Measurements from ENCODE around the gene PRKAG2. TPM values are rescaled to one million over a fixed set of nuclear protein-coding genes. Genes with fewer than 3 reads are reported as not detected.

The PRKAG2 gene
- total and polyA plus RNA-seq, 2 of the 13 experiments (the other 11 are each of a cell fraction or from before 2014, with no cell fraction given) = 0.90 to 1.3 TPM

DNA sequence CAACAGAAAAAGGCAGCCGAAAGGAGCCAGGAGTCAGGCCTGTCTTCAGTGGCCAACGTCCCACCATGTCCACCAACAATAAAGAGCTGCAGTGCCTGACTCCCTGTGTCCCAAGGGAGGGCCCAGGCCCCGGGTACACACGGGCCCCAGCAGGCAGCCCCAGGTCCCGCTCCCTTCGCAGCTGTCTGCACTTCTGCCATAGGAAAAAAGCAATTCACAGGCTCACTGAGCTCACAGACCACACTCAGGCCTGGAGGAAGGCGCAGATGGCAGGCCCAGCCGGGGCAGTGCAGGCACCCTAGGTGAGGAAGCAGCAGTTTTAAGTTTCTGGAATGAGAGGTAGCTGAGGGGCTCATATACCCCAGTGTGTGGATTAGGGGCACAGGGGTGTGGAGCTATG is 100.5 kb downstream of the PRKAG2 start (continued):
- TF ChIP-seq IRF2 (CRISPR knock-in tag; IDR thresholded peaks at IDR 0.05) (no peak), THYN1 (CRISPR knock-in tag; IDR thresholded peaks at IDR 0.05; ENCODE audit: borderline replicate concordance, low read depth) (no peak), EED (CRISPR knock-in tag; IDR thresholded peaks at IDR 0.05) (no peak)

DNA sequence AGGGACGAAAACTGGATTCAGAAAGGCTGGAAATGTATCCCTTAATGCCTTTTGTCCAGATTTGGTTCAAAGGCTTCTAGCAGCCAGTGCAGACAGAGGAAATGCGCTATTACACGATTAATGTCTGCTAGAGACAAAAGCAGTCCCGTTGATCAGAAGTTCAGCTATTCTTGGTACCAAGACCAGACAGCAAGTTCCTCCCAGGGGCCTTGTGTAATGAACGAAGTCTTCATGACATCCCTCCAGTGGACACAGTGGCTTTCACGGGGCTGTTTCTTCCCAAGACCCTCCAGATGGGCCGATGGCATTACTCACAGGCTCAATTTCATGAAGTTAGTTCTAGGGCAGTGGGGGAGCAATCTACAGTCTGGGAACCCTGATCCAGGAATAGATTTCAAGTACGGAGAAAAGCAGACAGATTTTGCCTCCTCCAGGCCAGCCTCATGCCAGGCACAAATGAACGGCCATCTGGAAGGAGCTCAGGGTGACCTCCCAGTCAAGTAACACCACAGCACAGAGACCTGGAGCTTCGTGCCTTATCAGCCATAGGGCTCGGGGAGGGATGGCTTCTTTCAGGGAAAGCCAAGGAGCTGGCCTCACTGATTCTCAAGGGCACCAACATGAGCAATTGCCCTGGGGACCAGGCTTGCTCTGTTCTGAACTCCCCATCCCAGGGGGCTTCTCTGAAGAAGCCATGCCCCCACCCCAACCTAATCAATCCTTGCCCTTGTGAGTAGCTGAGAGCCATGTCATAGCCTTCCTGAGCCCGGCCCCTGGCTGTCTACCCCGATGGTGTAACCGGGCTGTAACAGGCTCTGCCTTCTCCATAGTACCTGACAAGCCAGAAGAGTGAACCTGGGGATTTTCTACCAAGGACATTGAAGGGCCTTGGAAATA is 101.1 kb downstream of the PRKAG2 start:
- H4K20me1 ChIP-seq (ENCODE audit: insufficient read depth, low read length) = no peaks in the 10 kb centered on the region
- H3K4me3 ChIP-seq (replicated peaks in 1 of 3; ENCODE audit: insufficient read depth in 1 of 3, low read depth in 2 of 3, low read length in 3 of 3) = no peak overlapping the region
- H3K4me2 ChIP-seq (ENCODE audit: low read depth, low read length) = no peak overlapping the region
- ChIA-PET CTCF (ENCODE audit: low intra/inter-chr PET ratio, low total read pairs) (no interaction called here), POLR2A (no interaction called here)
- no peaks in the 10 kb centered on the region for H3K9me3 ChIP-seq (ENCODE audit: low read length)
- H3K36me3 ChIP-seq (replicated peaks in 1 of 2; ENCODE audit: control insufficient read depth in 1 of 2, insufficient read depth in 2 of 2, low read length in 2 of 2) = no peaks in the 10 kb centered on the region
- ATAC-seq (no peak), FAIRE-seq (no peak), DNase-seq (ENCODE audit: low spot score) (no peak)
- WGBS (ENCODE audit: low lambda C conversion rate) = 30% methylated on average over 4 of the region's 14 CpGs
- no peaks in the 10 kb centered on the region for H3K4me1 ChIP-seq (ENCODE audit: insufficient read depth, low read length)
- intact Hi-C loops (cut with micrococcal nuclease; ENCODE audit: unreplicated experiment) (no loop called here), in situ Hi-C loops (cut with HindIII; ENCODE audit: extremely low pct_ligation_motif_present, low pct_unique_long_range_greater_than_20kb) (no loop called here)
- H3K79me2 ChIP-seq (ENCODE audit: insufficient read depth, low read length) = no peaks in the 10 kb centered on the region
- TF ChIP-seq YEATS4 (CRISPR knock-in tag; IDR thresholded peaks at IDR 0.05; ENCODE audit: borderline replicate concordance) (no peak), ZNF644 (CRISPR knock-in tag; IDR thresholded peaks at IDR 0.05; ENCODE audit: low read depth) (no peak), ZNF850 (CRISPR knock-in tag; conservative IDR thresholded peaks at IDR 0.05) (no peak), ZKSCAN5 (CRISPR knock-in tag; IDR thresholded peaks at IDR 0.05) (no peak), RORA (CRISPR knock-in tag; IDR thresholded peaks at IDR 0.05) (no peak), CC2D1A (CRISPR knock-in tag; IDR thresholded peaks at IDR 0.05) (no peak), ARID2 (CRISPR knock-in tag; IDR thresholded peaks at IDR 0.05; ENCODE audit: borderline replicate concordance) (no peak), POLR2AphosphoS5 (IDR thresholded peaks at IDR 0.05; ENCODE audit: low read depth, low read length) (no peak), ISX (CRISPR knock-in tag; conservative IDR thresholded peaks at IDR 0.05) (no peak), KLF15 (CRISPR knock-in tag; IDR thresholded peaks at IDR 0.05; ENCODE audit: borderline replicate concordance) (no peak)
- TF ChIP-seq, protein P1, sequence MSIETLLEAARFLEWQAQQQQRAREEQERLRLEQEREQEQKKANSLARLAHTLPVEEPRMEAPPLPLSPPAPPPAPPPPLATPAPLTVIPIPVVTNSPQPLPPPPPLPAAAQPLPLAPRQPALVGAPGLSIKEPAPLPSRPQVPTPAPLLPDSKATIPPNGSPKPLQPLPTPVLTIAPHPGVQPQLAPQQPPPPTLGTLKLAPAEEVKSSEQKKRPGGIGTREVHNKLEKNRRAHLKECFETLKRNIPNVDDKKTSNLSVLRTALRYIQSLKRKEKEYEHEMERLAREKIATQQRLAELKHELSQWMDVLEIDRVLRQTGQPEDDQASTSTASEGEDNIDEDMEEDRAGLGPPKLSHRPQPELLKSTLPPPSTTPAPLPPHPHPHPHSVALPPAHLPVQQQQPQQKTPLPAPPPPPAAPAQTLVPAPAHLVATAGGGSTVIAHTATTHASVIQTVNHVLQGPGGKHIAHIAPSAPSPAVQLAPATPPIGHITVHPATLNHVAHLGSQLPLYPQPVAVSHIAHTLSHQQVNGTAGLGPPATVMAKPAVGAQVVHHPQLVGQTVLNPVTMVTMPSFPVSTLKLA (IDR thresholded peaks at IDR 0.05) = no peak
- no peak overlapping the region for H3K27ac ChIP-seq (ENCODE audit: extremely low read length, insufficient read depth, low read length)
- H3K27me3 ChIP-seq (ENCODE audit: control insufficient read depth in 1 of 2, insufficient read depth in 2 of 2, low read length in 2 of 2) = peaks cover 4 to 13% of the 10 kb centered on the region in 2 experiments; a peak in 3 of 5 replicates
- BruUV-seq (replicated peaks) = no TSS peak
- H3K9ac ChIP-seq (ENCODE audit: insufficient read depth, low read depth, low read length) = no peak overlapping the region
- H2AFZ ChIP-seq (ENCODE audit: low read length) = no peak overlapping the region
